ENCODE results near the gene CHST14. TPM values are rescaled to one million over a fixed set of nuclear protein-coding genes. Genes with fewer than 3 reads are reported as not detected.
"Not testable (repeated sequence)": the region's sequence is repeated elsewhere in the genome, so short reads cannot be mapped to it uniquely, and the experiment has no call there.

CHST14 gene
- total RNA-seq, 1 experiment from 2014 or later = 30.5 TPM

GRCh38 chr15:40440743-40441564 is 29.8 kb upstream of the CHST14 start, which contains the start of gene BAHD1:
BAHD1 (plus strand) TSS chr15:40440953; CDS start chr15:40458465, 17,512 bp downstream.
- DNase-seq (ENCODE audit: low read depth) = peak; percentile 92

GRCh38 chr15:40441565-40442531 is 28.9 kb upstream of the CHST14 start:
- no peak for DNase-seq (ENCODE audit: low read depth)

- DNase-seq (ENCODE audit: low read depth) = no peak
Measured at GRCh38 chr15:40443255-40443654, 27.5 kb upstream of the CHST14 start.

GRCh38 chr15:40443846-40444245 is 26.9 kb upstream of the CHST14 start:
- DNase-seq (ENCODE audit: low read depth) = no peak

GRCh38 chr15:40444736-40445135 is 26.0 kb upstream of the CHST14 start:
- no peak for DNase-seq (ENCODE audit: low read depth)

- peak; percentile 55 for DNase-seq (ENCODE audit: low read depth)
Measured at GRCh38 chr15:40445421-40445922, 25.3 kb upstream of the CHST14 start.

- no peak for DNase-seq (ENCODE audit: low read depth)
Measured at GRCh38 chr15:40446144-40446543, 24.6 kb upstream of the CHST14 start.

- no peak for DNase-seq (ENCODE audit: low read depth)
Measured at GRCh38 chr15:40448354-40448753, 22.4 kb upstream of the CHST14 start.

- DNase-seq (ENCODE audit: low read depth) = peak; percentile 75
Measured at GRCh38 chr15:40449275-40449674, 21.5 kb upstream of the CHST14 start.

- no peak for DNase-seq (ENCODE audit: low read depth)
Measured at GRCh38 chr15:40450047-40450446, 20.7 kb upstream of the CHST14 start.

- no peak for DNase-seq (ENCODE audit: low read depth)
Measured at GRCh38 chr15:40451527-40452158, 19.1 kb upstream of the CHST14 start.

- no peak for DNase-seq (ENCODE audit: low read depth)
Measured at GRCh38 chr15:40452296-40453090, 18.3 kb upstream of the CHST14 start.

- not testable (repeated sequence) for DNase-seq (ENCODE audit: low read depth)
Measured at GRCh38 chr15:40453941-40454340, 16.8 kb upstream of the CHST14 start.

GRCh38 chr15:40454904-40455391 is 15.8 kb upstream of the CHST14 start:
- DNase-seq (ENCODE audit: low read depth) = peak; percentile 56

GRCh38 chr15:40456299-40456712 is 14.5 kb upstream of the CHST14 start:
- no peak for DNase-seq (ENCODE audit: low read depth)

GRCh38 chr15:40456738-40457137 is 14.0 kb upstream of the CHST14 start:
- no peak for DNase-seq (ENCODE audit: low read depth)

- no peak for DNase-seq (ENCODE audit: low read depth)
Measured at GRCh38 chr15:40458495-40459371, 12.1 kb upstream of the CHST14 start.

GRCh38 chr15:40459391-40460015 is 11.3 kb upstream of the CHST14 start:
- DNase-seq (ENCODE audit: low read depth) = no peak

- DNase-seq (ENCODE audit: low read depth) = no peak
Measured at GRCh38 chr15:40460404-40460803, 10.4 kb upstream of the CHST14 start.
